Smooth muscle cell (in vitro differentiated cells): ENCODE results near the gene CDH13. TPM values are rescaled to one million over a fixed set of nuclear protein-coding genes. Genes with fewer than 3 reads are reported as not detected.

Source experiments
- DNase-seq: peaks from one replicate; lab custom pipeline; 2025; ENCODE audit not compliant: unreplicated experiment; lab: John Stamatoyannopoulos, UW
- H2AFZ ChIP-seq: fragments of 200-600 bp; sonication (generic); 2 replicates; pipeline ENCODE4 v1.6.0; 2016; ENCODE audit warnings: antibody characterized with exemption, low read depth, mild to moderate bottlenecking
- H3F3A ChIP-seq: fragments of 200-600 bp; sonication (generic); 2 replicates; pipeline ENCODE4 v1.6.0; 2017; ENCODE audit warnings: antibody characterized with exemption, low read depth
- H3K27ac ChIP-seq: fragments of 200-600 bp; sonication (generic); 2 replicates; pipeline ENCODE4 v1.5.1; 2016; ENCODE audit warnings: low read depth, mild to moderate bottlenecking
- H3K27me3 ChIP-seq: fragments of 200-600 bp; sonication (generic); 2 replicates; pipeline ENCODE4 v1.6.1; 2016; ENCODE audit warnings: low read depth, mild to moderate bottlenecking
- H3K36me3 ChIP-seq: fragments of 200-600 bp; sonication (generic); 2 replicates; pipeline ENCODE4 v1.5.1; 2016; ENCODE audit warnings: low read depth
- H3K4me1 ChIP-seq: fragments of 200-600 bp; sonication (generic); 2 replicates; pipeline ENCODE4 v1.5.1; 2016; ENCODE audit warnings: low read depth
- H3K4me2 ChIP-seq: fragments of 200-600 bp; sonication (generic); 2 replicates; pipeline ENCODE4 v1.6.0; 2016; ENCODE audit warnings: mild to moderate bottlenecking
- H3K4me3 ChIP-seq: fragments of 200-600 bp; sonication (generic); 2 replicates; pipeline ENCODE4 v1.5.1; 2016; ENCODE audit warnings: mild to moderate bottlenecking
- H3K79me2 ChIP-seq: fragments of 200-600 bp; sonication (generic); 2 replicates; pipeline ENCODE4 v1.6.0; 2016; ENCODE audit warnings: low read depth, mild to moderate bottlenecking
- H3K9ac ChIP-seq: fragments of 200-600 bp; sonication (generic); 2 replicates; pipeline ENCODE4 v1.6.0; 2016; ENCODE audit warnings: low read depth
- H3K9me3 ChIP-seq: fragments of 200-600 bp; sonication (generic); replicated peaks from 2 replicates; pipeline ENCODE4 v1.5.1; 2016; ENCODE audit warnings: low read depth
- H4K20me1 ChIP-seq: fragments of 200-600 bp; sonication (generic); 2 replicates; pipeline ENCODE4 v1.6.0; 2016; ENCODE audit warnings: low read depth
- WGBS: methylation state at CpG from one replicate; pipeline ENCODE4 v1.1.7; 2016; ENCODE audit warnings: low lambda C conversion rate; 5-methylcytosine and 5-hydroxymethylcytosine counted together
- polyA plus RNA-seq: library from polyadenylated mRNA; unstranded; fragments of >200 nt; fragmentation: Nextera tagmentation; extraction: Ambion mirVana; gene quantifications from 2 replicates; pipeline ENCODE4 v1.2.1, GENCODE V29; 2016
- total RNA-seq: library from RNA; depleted of rRNA; stranded (reverse); fragments of >200 nt; gene quantifications from 2 replicates; pipeline ENCODE4 v1.2.3, GENCODE V29; 2014
- TF ChIP-seq, protein P1 (sequence below): fragments of 200-600 bp; sonication (generic); IDR thresholded peaks from 2 replicates; pipeline ENCODE4 v1.5.1; 2017; ENCODE audit warnings: borderline replicate concordance, mild to moderate bottlenecking, antibody characterized with exemption; ENCODE audit not compliant: insufficient read depth, poor library complexity, severe bottlenecking

CDH13 gene
- total and polyA plus RNA-seq, 2 experiments from 2014 or later, result 12.1 to 32.2 TPM

DNA sequence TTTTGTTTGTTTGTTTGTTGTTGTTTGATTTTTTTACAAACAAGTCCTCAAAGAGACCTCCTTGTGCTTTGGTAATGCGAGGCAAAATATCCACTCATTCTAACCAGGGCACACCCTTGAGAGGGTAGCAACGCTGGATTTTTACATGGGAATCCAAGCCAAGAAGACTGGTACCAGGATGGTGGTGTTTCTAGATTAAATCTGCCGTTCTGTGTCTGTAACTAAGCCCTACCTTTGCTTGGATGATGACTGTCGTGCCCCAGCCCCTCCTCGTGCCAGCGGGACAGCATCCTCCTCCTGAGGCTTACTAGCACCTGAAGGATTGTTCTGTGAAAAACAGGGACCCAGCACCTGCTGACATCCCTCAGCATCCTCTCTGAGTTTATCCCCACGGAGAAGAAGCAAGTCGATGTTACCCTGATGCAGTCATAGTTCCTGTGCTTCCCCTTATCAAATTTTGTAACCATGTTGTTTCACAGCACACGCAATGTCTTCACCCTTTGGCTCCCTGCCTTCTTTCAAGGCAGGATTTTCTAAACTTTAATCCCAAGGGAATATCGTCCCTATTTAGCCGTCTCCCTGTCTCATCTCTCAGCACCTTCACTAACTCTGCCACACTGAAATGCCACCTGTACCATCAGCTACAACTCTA is 1175.9 kb downstream of the CDH13 start:
- DNase-seq, result no peak
- Histone ChIP-seq H2AFZ (peak overlapping the region; percentile 83), H3K36me3 (no peaks in the 10 kb centered on the region)

DNA sequence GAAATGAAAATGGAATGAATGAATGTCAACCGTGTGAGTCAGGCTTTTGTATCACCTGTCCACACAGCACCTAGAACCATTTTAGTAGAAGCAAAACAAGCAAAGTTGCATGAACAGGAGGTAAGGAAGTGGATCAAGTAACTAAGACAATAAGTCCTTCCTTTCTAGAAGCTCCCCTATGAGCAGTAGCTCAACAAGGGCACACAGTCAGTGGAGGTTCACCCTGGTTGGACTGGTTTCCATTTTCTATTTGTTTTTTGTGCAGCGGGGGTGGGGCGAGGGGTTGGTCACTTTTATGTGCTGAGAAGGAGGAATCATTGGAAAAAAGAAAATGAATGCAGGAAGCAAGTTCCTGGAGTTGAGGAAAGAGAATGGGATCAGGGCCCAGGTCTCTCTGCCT is 1177.0 kb downstream of the CDH13 start:
- WGBS, result 95% methylated on average over 3 of the region's 3 CpGs
- H3K4me3 ChIP-seq, result no peak overlapping the region
- no peak overlapping the region for H3K27ac ChIP-seq
- peaks cover 5% of the 10 kb centered on the region for H3F3A ChIP-seq
- H3K9ac ChIP-seq, result no peak overlapping the region
- no peaks in the 10 kb centered on the region for H3K9me3 ChIP-seq
- no peak overlapping the region for H3K4me2 ChIP-seq
- H3K36me3 ChIP-seq, result no peaks in the 10 kb centered on the region
- no peak for DNase-seq
- peaks cover 7% of the 10 kb centered on the region for H3K79me2 ChIP-seq
- H3K27me3 ChIP-seq, result no peaks in the 10 kb centered on the region
- H4K20me1 ChIP-seq, result no peaks in the 10 kb centered on the region
- TF ChIP-seq, protein P1, sequence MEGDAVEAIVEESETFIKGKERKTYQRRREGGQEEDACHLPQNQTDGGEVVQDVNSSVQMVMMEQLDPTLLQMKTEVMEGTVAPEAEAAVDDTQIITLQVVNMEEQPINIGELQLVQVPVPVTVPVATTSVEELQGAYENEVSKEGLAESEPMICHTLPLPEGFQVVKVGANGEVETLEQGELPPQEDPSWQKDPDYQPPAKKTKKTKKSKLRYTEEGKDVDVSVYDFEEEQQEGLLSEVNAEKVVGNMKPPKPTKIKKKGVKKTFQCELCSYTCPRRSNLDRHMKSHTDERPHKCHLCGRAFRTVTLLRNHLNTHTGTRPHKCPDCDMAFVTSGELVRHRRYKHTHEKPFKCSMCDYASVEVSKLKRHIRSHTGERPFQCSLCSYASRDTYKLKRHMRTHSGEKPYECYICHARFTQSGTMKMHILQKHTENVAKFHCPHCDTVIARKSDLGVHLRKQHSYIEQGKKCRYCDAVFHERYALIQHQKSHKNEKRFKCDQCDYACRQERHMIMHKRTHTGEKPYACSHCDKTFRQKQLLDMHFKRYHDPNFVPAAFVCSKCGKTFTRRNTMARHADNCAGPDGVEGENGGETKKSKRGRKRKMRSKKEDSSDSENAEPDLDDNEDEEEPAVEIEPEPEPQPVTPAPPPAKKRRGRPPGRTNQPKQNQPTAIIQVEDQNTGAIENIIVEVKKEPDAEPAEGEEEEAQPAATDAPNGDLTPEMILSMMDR, result no peak
- H2AFZ ChIP-seq, result no peak overlapping the region
- peaks cover 10% of the 10 kb centered on the region for H3K4me1 ChIP-seq

More for the DNA sequence above, 1175.9 kb downstream of the CDH13 start:
- WGBS, result 54% methylated on average over 11 of the region's 11 CpGs
- H3K27me3 ChIP-seq, result no peaks in the 10 kb centered on the region
- no peaks in the 10 kb centered on the region for H4K20me1 ChIP-seq
- H3K4me3 ChIP-seq, result no peak overlapping the region
- H3K4me2 ChIP-seq, result peak overlapping the region; percentile 64
- peaks cover 5% of the 10 kb centered on the region for H3F3A ChIP-seq
- H3K9ac ChIP-seq, result peak overlapping the region; percentile 57
- peak overlapping the region; percentile 19 for H3K27ac ChIP-seq
- TF ChIP-seq, protein P1, result no peak
- no peaks in the 10 kb centered on the region for H3K9me3 ChIP-seq
- no peaks in the 10 kb centered on the region for H3K79me2 ChIP-seq
- H3K4me1 ChIP-seq, result peaks cover 6% of the 10 kb centered on the region

DNA sequence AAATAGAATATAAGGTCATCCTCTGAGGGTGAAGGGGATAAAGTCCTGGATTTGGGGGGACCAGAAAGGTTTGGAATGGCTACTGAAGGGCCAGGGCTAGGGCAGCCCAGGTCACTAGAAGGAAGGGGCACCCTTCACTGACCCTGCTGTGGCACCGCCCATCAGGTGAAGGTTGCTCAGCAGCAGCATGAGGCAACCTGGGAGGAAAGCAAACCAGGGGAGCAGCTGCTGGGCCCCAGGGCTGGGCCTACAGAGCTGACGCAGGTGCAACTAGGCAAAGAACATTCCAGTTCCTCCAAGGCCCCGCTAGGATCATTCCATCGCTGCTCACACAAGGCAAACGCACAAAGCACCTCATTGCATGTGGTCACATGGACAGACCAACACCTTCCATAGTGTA is 1177.6 kb downstream of the CDH13 start:
- Histone ChIP-seq H3K27me3 (no peaks in the 10 kb centered on the region), H3K4me2 (no peak overlapping the region), H3K4me3 (no peak overlapping the region), H3K9ac (no peak overlapping the region), H2AFZ (no peak overlapping the region), H3F3A (peaks cover 5% of the 10 kb centered on the region), H3K79me2 (peaks cover 13% of the 10 kb centered on the region), H3K9me3 (no peaks in the 10 kb centered on the region), H4K20me1 (peaks cover 5% of the 10 kb centered on the region), H3K4me1 (peaks cover 15% of the 10 kb centered on the region), H3K36me3 (no peaks in the 10 kb centered on the region), H3K27ac (no peak overlapping the region)
- TF ChIP-seq, protein P1, result no peak
- WGBS, result 96% methylated on average over 5 of the region's 5 CpGs
- no peak for DNase-seq

DNA sequence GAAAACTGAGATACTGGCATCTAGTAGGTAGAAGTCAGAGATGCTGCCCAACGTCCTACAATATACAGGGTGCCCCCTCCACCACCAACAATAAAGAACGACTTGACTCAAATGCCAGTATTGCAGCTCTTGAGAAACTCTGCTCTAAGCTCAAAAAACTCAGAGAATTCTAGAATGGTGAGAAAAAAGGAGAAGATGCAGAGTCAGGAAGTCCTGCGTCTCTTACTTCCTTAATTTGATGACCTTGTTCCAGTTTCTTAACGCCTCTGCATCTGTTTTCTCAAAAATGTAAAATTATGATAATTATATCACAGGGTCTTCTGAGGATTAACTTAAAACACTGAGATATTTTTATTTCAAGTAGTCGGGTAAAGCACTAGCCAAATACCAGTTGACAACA is 1179.3 kb downstream of the CDH13 start:
- no peak overlapping the region for H3K4me2 ChIP-seq

More for the DNA sequence above, 1179.3 kb downstream of the CDH13 start:
- DNase-seq, result no peak
- no peaks in the 10 kb centered on the region for H3K36me3 ChIP-seq
- no peak overlapping the region for H3K27ac ChIP-seq
- H3K79me2 ChIP-seq, result peaks cover 23% of the 10 kb centered on the region
- H2AFZ ChIP-seq, result no peak overlapping the region
- peaks cover 20% of the 10 kb centered on the region for H4K20me1 ChIP-seq
- TF ChIP-seq, protein P1, result no peak
- peaks cover 18% of the 10 kb centered on the region for H3K4me1 ChIP-seq
- H3F3A ChIP-seq, result peaks cover 5% of the 10 kb centered on the region
- H3K9ac ChIP-seq, result no peak overlapping the region
- H3K9me3 ChIP-seq, result no peaks in the 10 kb centered on the region
- no peak overlapping the region for H3K4me3 ChIP-seq
- no peaks in the 10 kb centered on the region for H3K27me3 ChIP-seq
- WGBS, result 93% methylated on average over 5 of the region's 5 CpGs
